ENCODE results near the gene DNAH7.

- no peak for TF ChIP-seq CTCF (CRISPR knock-in tag; IDR thresholded peaks at IDR 0.05)
- TF ChIP-seq AHDC1 (CRISPR knock-in tag; IDR thresholded peaks at IDR 0.05; ENCODE audit: borderline replicate concordance): no peak
- TF ChIP-seq GPN1 (CRISPR knock-in tag; IDR thresholded peaks at IDR 0.05; ENCODE audit: borderline replicate concordance): no peak
- TF ChIP-seq BHLHE40 (IDR thresholded peaks at IDR 0.05; ENCODE audit: low read length): no peak
Observed at GRCh38 chr2:195741191-195741590, 327.4 kb downstream of the DNAH7 start.

All from HepG2 (cell line).